AG04450 (cell line): ENCODE measurements around the gene SH2D1B. TPM values are rescaled to one million over a fixed set of nuclear protein-coding genes. Genes with fewer than 3 reads are reported as not detected.

Source experiments
- CTCF ChIA-PET: fragments of 300-600, 350-600 bp; formaldehyde crosslinking; extraction: SDS; loops from one replicate; lab custom pipeline; 2022; ENCODE audit warnings: antibody characterized with exemption, inconsistent platforms; lab: Charles Lee
- POLR2A ChIA-PET: fragments of 350-600 bp; formaldehyde crosslinking; extraction: SDS; loops from one replicate; lab custom pipeline; 2021; ENCODE audit warnings: antibody characterized with exemption, inconsistent platforms; lab: Yijun Ruan, JAX
- DNase-seq: peaks from one replicate; pipeline ENCODE4 v3.0.0-alpha.2; 2011; ENCODE audit warnings: low read depth, low spot score
- H3K27ac ChIP-seq: one replicate; pipeline ENCODE4 v1.5.1; 2012; ENCODE audit warnings: low read depth, low read length, control low read depth
- H3K27me3 ChIP-seq: one replicate; pipeline ENCODE4 v1.6.0; 2012; ENCODE audit warnings: low read length; ENCODE audit not compliant: control insufficient read depth, insufficient read depth
- H3K4me3 ChIP-seq: 2 replicates; pipeline ENCODE4 v1.5.1; 2011; ENCODE audit warnings: mild to moderate bottlenecking, low read depth, low read length, control low read depth
- H3K9me3 ChIP-seq: 2 replicates; pipeline ENCODE4 v1.5.1; 2012; ENCODE audit warnings: low read length; ENCODE audit not compliant: control insufficient read depth, insufficient read depth
- CTCF ChIP-seq: IDR thresholded peaks from 2 replicates; pipeline ENCODE4 v1.5.1; 2011; ENCODE audit warnings: low read depth, low read length, control low read depth, inconsistent platforms
- polyA plus RNA-seq: library from polyadenylated mRNA; depleted of rRNA; stranded (reverse); fragments of >200 nt; gene quantifications from 2 replicates; pipeline ENCODE4 v1.2.3, GENCODE V29; 2011

The SH2D1B gene
- polyA plus RNA-seq, 1 experiment: not detected

- POLR2A ChIA-PET: no interaction called here
Observed at GRCh38 chr1:162375463-162375862, 36.5 kb downstream of the SH2D1B start.

GRCh38 chr1:162374406-162374805 is 37.5 kb downstream of the SH2D1B start:
- no peaks in the 10 kb centered on the region for H3K9me3 ChIP-seq
- no peak overlapping the region for H3K4me3 ChIP-seq
- no peak for DNase-seq
- H3K27ac ChIP-seq: no peak overlapping the region
- TF ChIP-seq CTCF: no peak
- H3K27me3 ChIP-seq: peaks cover 4% of the 10 kb centered on the region
- ChIA-PET POLR2A (no interaction called here), CTCF (no interaction called here)

More at GRCh38 chr1:162375463-162375862, 36.5 kb downstream of the SH2D1B start:
- no peak for TF ChIP-seq CTCF
- no peak for DNase-seq
- H3K9me3 ChIP-seq: no peaks in the 10 kb centered on the region
- peaks cover 4% of the 10 kb centered on the region for H3K27me3 ChIP-seq
- CTCF ChIA-PET: interaction anchor here (1.3 kb wide), 1 partner anchor 17 kb away, joined by 3 read pairs; no protein-coding TSS in a partner anchor
- no peak overlapping the region for H3K4me3 ChIP-seq
- H3K27ac ChIP-seq: no peak overlapping the region

GRCh38 chr1:162373541-162374260 is 38.2 kb downstream of the SH2D1B start:
- H3K27me3 ChIP-seq: peaks cover 4% of the 10 kb centered on the region
- ChIA-PET CTCF (no interaction called here), POLR2A (no interaction called here)
- no peak overlapping the region for H3K27ac ChIP-seq
- TF ChIP-seq CTCF: no peak
- H3K4me3 ChIP-seq: no peak overlapping the region
- DNase-seq: no peak
- no peaks in the 10 kb centered on the region for H3K9me3 ChIP-seq

- no peak for DNase-seq
- H3K27me3 ChIP-seq: peaks cover 4% of the 10 kb centered on the region
- POLR2A ChIA-PET: interaction anchor here (1.6 kb wide), 1 partner anchor 8 kb away, joined by 3 read pairs; the partner anchor contains the start of gene C1orf226
- no peak overlapping the region for H3K27ac ChIP-seq
- no peak overlapping the region for H3K4me3 ChIP-seq
- H3K9me3 ChIP-seq: no peaks in the 10 kb centered on the region
- CTCF ChIA-PET: no interaction called here
- TF ChIP-seq CTCF: no peak
Observed at GRCh38 chr1:162373072-162373427, 38.9 kb downstream of the SH2D1B start.
